HTR-8/SVneo (cell line): Measurements from ENCODE around the gene CACTIN.
"Not testable (repeated sequence)": the region's sequence is repeated elsewhere in the genome, so short reads cannot be mapped to it uniquely, and the experiment has no call there.

Experiments used
- DNase-seq: peaks from one replicate; pipeline ENCODE4 v3.0.0; 2011; ENCODE audit warnings: low spot score, mixed read lengths; ENCODE audit not compliant: insufficient read length
- FAIRE-seq: peaks from 2 replicates; lab custom pipeline; 2011; peaks lifted over from hg19 to GRCh38; lab: Jason Lieb, UNC

CACTIN gene

GRCh38 chr19:3632739-3633558, 6.4 kb upstream of the CACTIN start:
- FAIRE-seq = no peak
- no peak for DNase-seq

- DNase-seq (no peak), FAIRE-seq (no peak)
Observed at GRCh38 chr19:3632098-3632497, 5.5 kb upstream of the CACTIN start.

- FAIRE-seq = no peak
- no peak for DNase-seq
Observed at GRCh38 chr19:3631053-3631861, 4.7 kb upstream of the CACTIN start.

GRCh38 chr19:3628766-3629165, 2.2 kb upstream of the CACTIN start:
- not testable (repeated sequence) for DNase-seq, FAIRE-seq

GRCh38 chr19:3627351-3627723, 747 bp upstream of the CACTIN start:
- DNase-seq (no peak), FAIRE-seq (no peak)

- DNase-seq = no peak
- no peak for FAIRE-seq
Observed at GRCh38 chr19:3625996-3626472, 556 bp downstream of the CACTIN start.

- DNase-seq (no peak), FAIRE-seq (no peak)
Observed at GRCh38 chr19:3623716-3624115, 2.9 kb downstream of the CACTIN start.

GRCh38 chr19:3622224-3622623, 4.4 kb downstream of the CACTIN start:
- no peak for DNase-seq
- no peak for FAIRE-seq

GRCh38 chr19:3621689-3622088, 4.9 kb downstream of the CACTIN start:
- DNase-seq (no peak), FAIRE-seq (no peak)

GRCh38 chr19:3620817-3621547, 5.6 kb downstream of the CACTIN start:
- DNase-seq = no peak
- no peak for FAIRE-seq

- FAIRE-seq (no peak), DNase-seq (no peak)
Observed at GRCh38 chr19:3620145-3620816, 6.3 kb downstream of the CACTIN start.

GRCh38 chr19:3619631-3620012, 7.0 kb downstream of the CACTIN start:
- no peak for FAIRE-seq
- no peak for DNase-seq

- FAIRE-seq (no peak), DNase-seq (no peak)
Observed at GRCh38 chr19:3618811-3619630, 7.6 kb downstream of the CACTIN start.

- DNase-seq = no peak
- FAIRE-seq = no peak
Observed at GRCh38 chr19:3618144-3618810, 8.3 kb downstream of the CACTIN start.

- FAIRE-seq = no peak
- DNase-seq = no peak
Observed at GRCh38 chr19:3617463-3617862, 9.1 kb downstream of the CACTIN start.

GRCh38 chr19:3615524-3616135, 11.0 kb downstream of the CACTIN start:
- FAIRE-seq = no peak

GRCh38 chr19:3614858-3615505, 11.6 kb downstream of the CACTIN start:
- no peak for FAIRE-seq
- DNase-seq = no peak

More at GRCh38 chr19:3615524-3616135, 11.0 kb downstream of the CACTIN start:
- DNase-seq = no peak
